ENCODE data around the gene PTCD2.

DNA sequence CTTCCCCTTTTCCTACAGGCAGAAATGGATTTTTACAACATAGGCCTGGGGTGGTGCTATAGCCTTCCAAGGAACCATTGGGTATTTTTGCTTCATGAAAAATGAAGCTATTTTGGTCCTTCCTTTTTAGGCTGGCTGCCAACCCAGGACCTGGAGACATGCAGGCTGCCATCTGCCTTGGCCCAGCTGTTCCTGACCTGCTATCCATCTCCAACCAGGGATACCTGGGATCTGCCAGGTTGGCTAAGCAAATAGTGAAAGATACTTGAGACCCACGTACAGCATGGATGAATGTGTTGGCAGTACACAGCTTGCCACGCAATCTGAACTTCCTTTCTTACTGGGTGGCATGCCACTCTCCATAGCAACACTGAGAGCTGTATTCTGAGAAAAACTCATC lies 31.2 kb upstream of the PTCD2 start:
- TF ChIP-seq, protein P1, sequence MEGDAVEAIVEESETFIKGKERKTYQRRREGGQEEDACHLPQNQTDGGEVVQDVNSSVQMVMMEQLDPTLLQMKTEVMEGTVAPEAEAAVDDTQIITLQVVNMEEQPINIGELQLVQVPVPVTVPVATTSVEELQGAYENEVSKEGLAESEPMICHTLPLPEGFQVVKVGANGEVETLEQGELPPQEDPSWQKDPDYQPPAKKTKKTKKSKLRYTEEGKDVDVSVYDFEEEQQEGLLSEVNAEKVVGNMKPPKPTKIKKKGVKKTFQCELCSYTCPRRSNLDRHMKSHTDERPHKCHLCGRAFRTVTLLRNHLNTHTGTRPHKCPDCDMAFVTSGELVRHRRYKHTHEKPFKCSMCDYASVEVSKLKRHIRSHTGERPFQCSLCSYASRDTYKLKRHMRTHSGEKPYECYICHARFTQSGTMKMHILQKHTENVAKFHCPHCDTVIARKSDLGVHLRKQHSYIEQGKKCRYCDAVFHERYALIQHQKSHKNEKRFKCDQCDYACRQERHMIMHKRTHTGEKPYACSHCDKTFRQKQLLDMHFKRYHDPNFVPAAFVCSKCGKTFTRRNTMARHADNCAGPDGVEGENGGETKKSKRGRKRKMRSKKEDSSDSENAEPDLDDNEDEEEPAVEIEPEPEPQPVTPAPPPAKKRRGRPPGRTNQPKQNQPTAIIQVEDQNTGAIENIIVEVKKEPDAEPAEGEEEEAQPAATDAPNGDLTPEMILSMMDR (conservative IDR thresholded peaks at IDR 0.05; ENCODE audit: low read length): no peak
- TF ChIP-seq EZH2phosphoT487 (IDR thresholded peaks at IDR 0.05; ENCODE audit: borderline replicate concordance): no peak
